NCI-H2227 treated with DMSO at 0.1 percent for 48 hours (cell line): ENCODE measurements around the gene STAM.

Experiments
- DNase-seq: peaks from one replicate; lab custom pipeline; 2025; lab: John Stamatoyannopoulos, UW

Gene STAM

GRCh38 chr10:17648243-17649035 is 4.5 kb downstream of the STAM start:
- DNase-seq: no peak

DNA sequence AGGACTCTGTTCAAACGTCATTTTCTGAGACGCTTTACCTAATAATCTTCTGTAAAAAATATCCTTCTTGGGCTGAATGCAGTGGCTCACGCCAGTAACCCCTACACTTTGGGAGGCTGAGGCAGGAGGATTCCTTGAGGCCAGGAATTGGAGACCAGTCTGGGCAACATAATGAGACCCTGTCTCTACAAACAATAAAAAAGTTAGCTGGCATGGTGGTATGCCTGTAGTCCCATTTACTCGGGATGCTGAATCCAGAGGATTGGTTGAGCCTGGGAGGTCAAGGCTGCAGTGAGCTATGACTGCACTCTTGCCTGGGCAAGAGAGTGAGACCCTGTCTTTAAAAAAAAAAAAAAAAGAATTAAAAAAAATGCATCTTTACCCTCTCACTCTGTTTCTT is 5.1 kb downstream of the STAM start:
- no peak for DNase-seq

DNA sequence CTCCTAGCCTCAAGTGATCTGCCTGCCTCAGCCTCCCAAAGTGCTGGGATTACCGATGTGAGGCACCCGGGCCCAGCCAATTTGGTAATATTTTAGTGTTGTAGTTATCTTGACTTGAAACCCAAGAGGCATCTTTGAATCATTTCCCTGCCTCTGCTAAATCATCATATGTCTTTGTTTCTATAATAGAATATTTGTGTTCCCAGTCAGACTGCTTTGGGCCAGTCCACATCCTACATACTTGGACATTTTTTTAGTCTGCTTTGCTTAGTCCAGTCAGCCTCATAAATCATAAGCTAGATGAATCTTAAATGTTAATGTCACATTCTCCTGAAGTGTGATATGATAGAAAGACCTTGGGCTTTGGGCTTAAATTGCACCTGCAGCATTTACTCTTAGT is 5.9 kb downstream of the STAM start:
- DNase-seq: no peak

DNA sequence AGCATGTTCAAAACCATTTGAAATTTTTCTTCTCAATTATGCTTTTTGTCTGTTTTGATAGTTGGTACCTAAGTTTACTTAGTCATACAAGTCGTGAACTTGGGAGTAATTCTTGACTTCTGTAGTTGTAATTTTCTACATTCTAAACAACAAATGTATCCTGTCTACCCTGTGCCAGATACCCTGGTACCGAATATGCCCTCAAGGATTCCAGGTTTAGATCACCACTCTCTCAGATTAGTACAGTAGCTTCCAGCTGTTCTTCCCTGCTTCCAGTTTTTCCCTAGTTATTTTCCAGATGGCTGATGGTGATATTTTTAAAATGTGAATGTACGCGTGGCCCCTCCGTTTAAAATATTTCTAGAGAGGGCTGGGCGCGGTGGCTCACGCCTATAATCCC is 6.5 kb downstream of the STAM start:
- no peak for DNase-seq

GRCh38 chr10:17651896-17652295 is 7.9 kb downstream of the STAM start:
- DNase-seq: no peak

GRCh38 chr10:17652585-17652984 is 8.6 kb downstream of the STAM start:
- DNase-seq: no peak

DNA sequence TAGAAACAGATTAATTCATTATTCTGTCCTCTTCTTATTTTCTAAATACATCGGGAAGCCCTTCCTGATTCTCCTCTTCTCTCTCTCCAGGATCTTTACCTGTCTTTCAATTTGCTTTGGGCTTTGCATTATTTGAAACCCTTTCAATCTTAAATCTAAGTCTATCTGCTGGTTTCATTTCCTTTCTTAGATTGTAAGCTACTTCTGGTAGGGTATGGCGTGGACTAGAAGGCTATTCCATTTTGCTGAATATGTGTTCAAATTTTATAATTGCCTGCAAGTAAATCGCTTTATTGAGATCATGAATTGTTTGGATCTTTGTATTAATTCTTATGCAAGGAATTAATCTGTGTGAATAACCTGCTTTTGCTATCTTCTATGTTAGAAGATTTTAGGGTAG is 11.1 kb downstream of the STAM start:
- no peak for DNase-seq

GRCh38 chr10:17655567-17656146 is 11.7 kb downstream of the STAM start:
- no peak for DNase-seq

DNA sequence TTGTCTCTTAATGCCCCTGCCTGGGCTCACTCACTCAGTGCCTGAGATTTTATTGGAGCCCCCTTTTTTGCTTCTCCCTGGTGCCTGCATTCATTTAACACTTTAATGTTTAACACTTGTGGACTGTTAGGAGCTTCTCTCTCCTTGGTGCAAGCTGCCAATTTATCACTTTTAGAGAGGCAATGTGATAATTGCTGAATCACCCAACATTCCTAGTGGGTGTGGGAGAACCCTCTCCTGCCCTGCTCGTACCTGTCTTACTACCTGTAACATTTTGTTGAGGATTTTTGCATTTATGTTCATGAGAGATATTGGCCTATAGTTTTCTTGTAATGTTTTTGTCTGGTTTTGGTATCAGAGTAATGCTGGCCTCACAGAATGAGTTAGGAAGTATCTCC is 13.2 kb downstream of the STAM start:
- no peak for DNase-seq

DNA sequence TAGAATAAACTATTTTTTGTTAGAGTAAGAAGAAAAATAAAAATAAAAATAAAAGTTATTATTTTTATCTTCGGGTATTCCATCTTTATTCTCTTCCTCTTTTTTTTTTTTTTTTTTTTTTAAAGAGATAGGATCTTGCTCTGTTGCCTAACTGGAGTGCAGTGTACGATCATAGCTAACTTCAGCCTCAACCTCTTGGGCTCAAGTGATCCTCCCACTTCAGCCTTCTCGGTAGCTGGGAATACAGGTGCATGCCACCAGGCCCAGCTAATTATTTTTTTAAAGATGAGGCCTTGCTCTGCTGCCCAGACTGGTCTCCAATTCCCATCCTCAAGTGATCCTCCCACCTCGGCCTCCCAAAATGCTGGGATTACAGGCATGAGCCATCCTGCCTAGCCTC is 15.4 kb downstream of the STAM start:
- no peak for DNase-seq

- DNase-seq: no peak
Measured at GRCh38 chr10:17660921-17661320, 17.0 kb downstream of the STAM start.

DNA sequence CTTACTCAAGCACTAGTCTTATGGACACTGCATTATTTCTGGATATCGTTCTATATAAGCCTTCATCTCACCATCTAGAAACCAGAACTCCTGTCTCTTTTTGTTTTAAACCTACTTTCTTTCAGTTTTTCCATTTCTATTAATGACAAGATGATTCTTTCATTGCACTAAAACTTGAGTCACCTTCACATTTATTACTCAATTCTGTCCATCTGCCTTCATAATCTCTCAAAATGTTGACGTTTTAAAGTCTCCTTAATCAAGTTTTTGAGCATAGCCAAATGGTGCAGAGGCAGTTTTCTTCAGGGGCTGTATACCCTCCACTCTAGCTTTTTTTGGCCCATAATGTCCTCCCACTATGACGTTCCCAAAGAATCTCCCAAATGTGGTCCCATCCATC is 17.6 kb downstream of the STAM start:
- DNase-seq: no peak

DNA sequence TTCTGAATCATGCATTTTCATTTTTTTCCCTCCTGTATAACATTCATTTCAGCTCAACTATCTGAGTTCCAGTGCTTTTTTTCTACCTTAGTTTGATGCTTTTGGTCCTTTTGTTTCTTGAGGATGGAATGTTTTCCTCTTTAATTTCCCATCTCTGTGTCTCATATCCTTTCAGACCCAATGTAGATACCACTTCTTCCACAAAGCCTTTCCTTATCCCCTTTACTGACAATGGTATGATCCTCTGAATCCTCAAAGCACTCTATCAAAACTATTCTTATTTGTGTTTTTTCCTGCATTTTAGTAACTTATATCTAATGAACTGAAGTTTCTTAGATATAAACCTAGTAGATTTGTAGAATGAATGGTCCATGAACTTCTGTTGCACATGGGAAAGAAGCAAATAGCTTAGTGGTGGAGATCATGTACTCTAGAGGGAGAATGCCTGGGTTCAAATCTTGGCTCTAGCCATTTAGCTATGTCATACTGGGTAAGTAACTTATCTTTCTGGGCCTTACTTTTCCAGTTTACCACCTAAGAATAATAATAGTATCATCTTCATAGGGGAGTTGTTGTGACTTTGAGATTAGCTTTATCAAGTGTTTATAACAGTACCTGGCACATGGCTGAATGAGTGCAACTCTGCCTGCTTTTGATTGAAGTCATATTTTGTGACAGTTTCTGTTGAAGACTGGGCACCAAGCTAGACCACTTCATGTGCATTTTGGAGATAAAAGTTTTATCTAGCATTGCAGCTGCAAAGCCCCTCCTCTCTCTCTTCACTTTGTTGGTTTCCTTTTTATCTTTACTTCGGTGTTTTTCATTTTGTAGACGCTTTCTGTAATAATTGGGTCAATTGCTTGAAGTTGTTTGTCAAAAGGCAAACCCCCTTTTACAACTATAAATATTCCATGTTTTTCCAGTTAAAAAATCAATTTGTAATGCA is 18.5 kb downstream of the STAM start:
- no peak for DNase-seq

- DNase-seq: no peak
Measured at GRCh38 chr10:17663450-17663849, 19.5 kb downstream of the STAM start.

DNA sequence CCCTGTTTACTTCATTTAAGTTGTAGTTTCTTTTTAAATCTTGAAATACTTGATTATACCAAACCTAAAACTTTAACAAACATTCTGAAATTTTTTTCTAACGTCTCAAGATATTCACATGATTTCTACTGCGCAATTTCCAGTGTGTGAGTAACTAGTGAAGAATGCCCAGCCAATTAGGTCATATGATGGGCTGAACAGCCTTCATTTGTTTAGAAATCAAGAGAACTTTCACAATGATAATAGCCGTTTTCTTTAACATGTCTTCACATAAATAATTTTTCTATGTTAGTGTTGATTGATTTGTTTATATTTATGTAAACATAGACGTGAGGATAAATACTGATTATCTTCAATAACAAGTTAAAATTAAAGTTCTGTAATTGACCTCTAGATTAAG is 21.8 kb downstream of the STAM start:
- no peak for DNase-seq

DNA sequence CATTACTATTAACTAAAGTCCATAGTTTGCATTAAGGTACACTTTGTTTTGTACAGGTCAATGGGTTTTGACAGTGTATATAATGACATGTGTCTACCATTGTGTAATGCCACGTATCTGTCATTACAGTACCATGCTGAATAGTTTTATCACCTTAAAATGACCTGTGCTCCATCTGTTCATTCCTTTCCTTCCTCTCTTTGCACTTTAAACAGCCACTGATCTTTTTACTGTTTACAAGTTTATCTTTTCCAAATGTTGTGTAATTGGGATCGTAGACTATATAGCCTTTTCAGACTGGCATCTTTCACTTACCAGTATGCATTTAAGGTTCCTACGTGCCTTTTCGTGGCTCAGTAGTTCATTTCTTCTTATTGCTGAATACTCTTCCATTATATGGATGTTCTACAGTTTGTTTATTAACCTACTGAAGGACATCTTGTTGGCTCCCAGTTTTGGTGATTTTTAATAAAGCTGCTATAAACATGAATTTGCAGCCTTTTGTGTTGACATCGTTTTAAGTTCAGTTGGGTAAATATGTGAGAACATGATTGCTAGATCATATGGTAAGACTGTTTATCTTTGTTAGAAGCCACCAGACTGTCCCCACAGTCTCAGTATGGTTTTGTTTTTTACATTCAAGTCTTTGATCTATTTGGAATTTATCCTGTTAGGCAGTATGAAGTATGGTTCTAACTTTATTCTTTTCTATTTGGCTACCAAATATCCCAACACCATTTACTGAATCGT is 24.7 kb downstream of the STAM start:
- no peak for DNase-seq

DNA sequence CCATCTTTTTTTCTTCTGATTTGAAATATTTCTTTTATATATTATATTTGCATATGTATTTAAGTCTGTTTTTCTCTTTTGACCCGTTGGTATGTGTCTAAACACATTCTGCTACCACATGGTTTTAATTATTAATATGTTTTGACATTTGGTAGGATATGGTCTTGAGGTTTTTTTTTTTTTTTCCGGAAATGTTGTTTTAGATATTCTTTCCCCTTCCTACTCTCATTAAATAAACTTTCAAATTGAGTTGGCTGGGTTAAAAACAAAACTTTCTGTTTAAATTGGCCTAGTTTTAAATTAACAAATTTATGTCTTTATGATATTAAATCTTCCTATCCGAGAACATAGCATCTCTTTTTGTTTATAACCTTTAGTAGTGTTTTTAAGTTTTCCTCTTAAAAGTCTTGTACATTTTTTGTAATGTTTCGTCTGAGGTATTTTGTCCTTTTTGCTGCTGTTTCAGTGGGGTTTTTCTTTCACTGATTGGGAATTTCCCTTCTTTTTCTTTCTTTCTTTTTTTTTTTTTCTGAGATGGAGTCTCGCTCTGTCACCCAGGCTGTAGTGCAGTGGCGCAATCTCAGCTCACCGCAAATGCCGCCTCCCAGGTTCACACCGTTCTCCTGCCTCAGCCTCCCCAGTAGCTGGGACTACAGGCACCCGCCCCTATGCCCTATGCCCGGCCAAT is 25.4 kb downstream of the STAM start:
- DNase-seq: no peak

GRCh38 chr10:17671307-17671706 is 27.4 kb downstream of the STAM start:
- no peak for DNase-seq

DNA sequence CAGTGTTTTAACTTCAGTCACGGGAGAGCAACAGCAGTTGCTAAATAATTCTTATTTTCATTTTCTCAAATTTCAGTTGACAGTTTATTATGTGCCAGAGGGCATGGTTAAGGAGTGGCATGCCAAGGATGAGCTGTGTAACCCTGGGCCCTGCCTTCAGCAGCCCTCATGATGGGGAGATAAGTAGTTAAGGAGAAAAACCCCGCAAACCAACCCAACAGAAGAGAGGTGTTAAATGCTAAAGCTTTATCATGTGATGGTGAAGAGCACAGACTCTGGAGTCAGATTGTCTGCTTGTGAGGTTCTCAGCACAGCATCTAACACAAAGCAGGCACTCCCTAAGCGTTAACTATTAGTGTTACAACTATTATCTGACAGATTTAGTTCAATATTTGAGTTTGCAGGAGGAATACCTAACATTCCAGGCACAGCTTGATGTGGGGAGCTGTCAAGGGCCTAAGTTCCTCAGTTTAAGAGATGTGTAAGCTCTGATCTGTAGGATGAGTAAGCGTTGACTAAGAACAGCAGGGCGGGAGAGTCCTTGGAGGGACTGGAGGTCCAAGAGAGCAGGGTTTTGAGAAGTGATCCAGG is 29.6 kb downstream of the STAM start:
- no peak for DNase-seq

GRCh38 chr10:17674566-17674965 is 30.6 kb downstream of the STAM start:
- DNase-seq: no peak

GRCh38 chr10:17675638-17676037 is 31.7 kb downstream of the STAM start:
- DNase-seq: no peak
